ENCODE results near the gene CANT1.

GRCh38 chr17:79010304-79010646 is 711 bp upstream of the CANT1 start:
- TF ChIP-seq CTCF (IDR thresholded peaks at IDR 0.05), result no peak
- no peak for TF ChIP-seq POLR2AphosphoS5 (IDR thresholded peaks at IDR 0.05)
